EH (cell line): ENCODE results near the gene PRR5L.

ENCODE experiments used
- DNase-seq: peaks from one replicate; pipeline ENCODE4 v3.0.0-alpha.2; 2015; ENCODE audit warnings: low read depth

PRR5L gene

GRCh38 chr11:36358436-36358835, 62.3 kb downstream of the PRR5L start:
- DNase-seq, result no peak

GRCh38 chr11:36360318-36360717, 64.2 kb downstream of the PRR5L start:
- no peak for DNase-seq

DNA sequence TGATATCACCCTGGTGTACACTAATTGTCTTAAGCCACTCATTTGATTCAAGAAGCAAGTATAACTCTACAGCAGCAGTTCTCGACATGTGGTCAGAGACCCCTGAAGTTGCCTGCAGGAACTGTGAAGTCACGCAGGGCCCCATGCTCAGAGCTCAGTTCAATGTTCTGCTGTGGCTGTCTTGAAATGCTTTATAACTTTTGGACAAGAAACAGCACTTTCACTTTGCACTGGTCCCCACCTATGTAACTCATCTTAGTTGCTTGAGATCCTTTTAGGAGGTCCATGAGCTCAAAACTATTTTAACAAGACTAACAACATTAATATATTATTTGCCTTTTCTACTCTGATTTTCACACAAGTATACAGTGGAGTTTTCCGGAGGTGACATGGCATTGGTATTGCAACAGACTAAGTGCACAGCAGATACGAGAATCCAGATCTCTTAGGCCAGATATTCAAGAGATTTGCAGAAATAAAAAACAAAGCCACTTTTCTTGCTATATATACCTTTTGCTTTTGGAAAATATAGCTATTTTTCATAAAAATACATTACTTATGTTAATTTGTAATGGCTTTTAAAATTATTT, 64.8 kb downstream of the PRR5L start:
- DNase-seq, result peak; percentile 23

- peak; percentile 48 for DNase-seq
Measured at GRCh38 chr11:36361472-36361871, 65.4 kb downstream of the PRR5L start.

- DNase-seq, result peak; percentile 97
Measured at GRCh38 chr11:36361901-36362391, 65.9 kb downstream of the PRR5L start.

GRCh38 chr11:36362902-36363301, 66.8 kb downstream of the PRR5L start:
- peak; percentile 91 for DNase-seq

GRCh38 chr11:36363361-36364268, 67.5 kb downstream of the PRR5L start:
- DNase-seq, result peak; percentile 26

DNA sequence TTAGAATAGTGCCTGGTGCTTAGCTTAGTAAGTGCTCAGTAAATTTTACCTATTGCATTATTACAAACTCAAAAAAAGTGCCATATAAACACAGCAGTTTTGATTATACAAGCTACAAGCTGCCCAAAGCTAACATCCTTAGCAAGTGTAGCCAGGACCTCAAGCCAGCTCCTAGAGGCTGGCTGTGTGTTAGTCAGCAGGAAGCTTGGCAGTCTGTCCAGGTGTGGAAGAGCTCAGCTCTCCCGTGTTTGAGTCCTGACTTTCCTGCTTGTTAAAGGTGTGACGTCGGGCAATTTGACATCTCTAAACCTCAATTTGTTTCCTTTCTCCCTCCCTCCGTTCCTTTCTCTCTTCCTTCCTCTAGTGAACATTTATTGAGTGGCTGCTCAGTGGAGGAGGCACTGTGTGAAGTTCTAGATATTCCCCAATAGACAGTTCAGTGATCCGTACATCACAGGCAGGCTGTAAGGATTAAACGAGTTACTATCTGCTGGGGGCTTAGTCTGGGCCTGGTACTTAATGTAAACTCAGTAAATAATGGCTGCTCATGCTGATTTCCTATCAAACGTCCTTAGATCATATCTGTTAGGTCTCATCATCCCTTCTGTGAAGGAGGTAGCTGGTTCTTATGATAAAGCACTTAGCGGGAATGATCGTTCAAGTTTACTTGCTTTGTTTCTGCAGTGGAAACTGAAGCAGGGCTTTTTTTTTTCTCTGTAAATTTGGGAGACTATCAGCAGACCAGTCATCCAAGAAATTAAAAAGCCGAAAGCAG, 68.7 kb downstream of the PRR5L start:
- DNase-seq, result peak; percentile 26

DNA sequence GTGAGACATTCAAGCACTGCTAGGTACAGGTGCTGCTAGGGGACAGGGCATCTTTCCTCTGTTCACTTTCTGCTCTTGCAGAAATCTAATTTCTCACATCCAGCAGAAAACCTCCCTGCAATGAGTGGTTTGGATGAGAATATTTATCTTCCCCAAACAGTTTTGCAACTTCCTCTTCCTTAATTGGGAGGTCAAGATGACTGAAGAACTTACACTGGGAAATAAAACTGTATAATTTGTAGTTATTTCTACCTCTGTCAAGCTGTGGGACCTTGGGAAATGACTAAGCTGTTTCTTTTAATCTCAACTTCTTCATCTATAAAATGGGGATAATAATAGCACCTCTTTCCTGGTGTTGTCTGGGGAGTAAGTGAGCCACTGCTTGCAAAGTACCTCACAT, 69.8 kb downstream of the PRR5L start:
- DNase-seq, result peak; percentile 66

GRCh38 chr11:36367806-36368680, 72.0 kb downstream of the PRR5L start:
- DNase-seq, result no peak

- DNase-seq, result no peak
Measured at GRCh38 chr11:36371181-36371580, 75.1 kb downstream of the PRR5L start.

DNA sequence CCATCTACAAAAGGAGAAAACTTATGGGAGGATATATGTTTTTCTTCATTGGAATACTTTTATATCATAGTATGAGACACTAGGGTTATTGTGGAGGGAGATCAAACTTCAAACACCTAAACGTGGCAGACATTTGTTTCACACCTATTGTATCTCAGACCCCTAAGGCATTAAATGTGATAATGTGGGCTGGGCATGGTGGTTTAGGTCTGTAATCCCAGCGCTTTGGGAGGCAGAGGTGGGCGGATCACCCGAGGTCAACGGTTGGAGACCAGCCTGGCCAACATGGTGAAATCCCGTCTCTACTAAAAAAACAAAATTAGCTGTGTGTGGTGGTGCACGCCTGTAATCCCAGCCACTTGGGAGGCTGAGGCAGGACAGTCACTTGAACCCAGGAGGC, 75.5 kb downstream of the PRR5L start:
- no peak for DNase-seq

- peak; percentile 90 for DNase-seq
Measured at GRCh38 chr11:36372101-36372771, 76.1 kb downstream of the PRR5L start.

GRCh38 chr11:36373016-36374010, 77.2 kb downstream of the PRR5L start:
- no peak for DNase-seq

- DNase-seq, result no peak
Measured at GRCh38 chr11:36374726-36375125, 78.6 kb downstream of the PRR5L start.

- DNase-seq, result no peak
Measured at GRCh38 chr11:36375353-36376008, 79.4 kb downstream of the PRR5L start.

DNA sequence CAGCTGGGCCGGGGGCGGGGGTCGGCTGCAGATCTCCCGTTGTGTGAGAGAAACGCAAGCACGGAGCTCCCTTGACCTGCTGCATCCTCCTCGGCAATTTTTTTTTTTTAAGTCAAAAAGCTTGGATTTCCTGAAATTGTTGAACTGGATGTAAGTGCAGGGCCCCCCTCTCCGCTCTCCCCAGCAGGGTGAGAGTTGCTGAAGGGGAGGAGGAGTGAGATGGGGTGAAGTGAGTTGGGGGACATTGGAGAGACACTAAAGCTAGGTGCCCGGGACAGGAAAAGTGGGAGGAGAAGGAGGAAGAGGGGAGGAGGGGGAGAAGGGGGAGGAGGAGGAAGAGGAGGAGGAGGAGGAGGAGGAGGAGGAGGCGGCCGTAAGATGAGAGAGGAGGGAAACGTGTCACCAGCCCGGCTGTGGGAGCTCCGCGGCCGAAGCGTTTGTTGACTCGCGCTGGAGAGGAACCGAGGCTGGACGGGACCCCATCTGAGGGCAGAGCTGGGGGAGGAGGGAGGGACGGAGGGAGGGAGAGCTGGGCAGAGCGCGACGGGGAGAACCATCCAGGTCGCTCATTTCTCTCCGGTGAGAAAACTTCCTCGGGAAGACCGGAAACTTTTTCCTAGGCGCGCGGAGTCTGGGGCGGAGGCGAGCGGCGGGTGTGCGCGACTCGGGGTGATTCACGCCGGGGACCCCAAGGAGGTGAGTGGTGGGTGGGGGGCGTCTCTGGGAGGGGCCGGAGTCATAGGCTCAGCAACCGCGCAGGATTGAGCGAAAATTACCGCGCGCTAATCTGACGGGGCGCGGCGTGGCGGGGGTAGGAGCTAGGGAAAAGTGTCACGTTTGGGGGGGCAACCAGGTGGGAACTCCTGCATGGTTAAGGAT, 80.2 kb downstream of the PRR5L start:
- peak; percentile 68 for DNase-seq
